AG09319 (cell line): Measurements from ENCODE around the gene GLP1R.

Source experiments
- DNase-seq: peaks from one replicate; pipeline ENCODE4 v3.0.0-alpha.2; 2010; ENCODE audit warnings: low read depth; ENCODE audit errors: extremely low read depth
- CTCF ChIP-seq: IDR thresholded peaks from 2 replicates; pipeline ENCODE4 v1.5.1; 2011; ENCODE audit warnings: low read depth, mild to moderate bottlenecking, inconsistent platforms, low read length, moderate library complexity

GLP1R gene

GRCh38 chr6:39009476-39009875 lies 39.1 kb upstream of the GLP1R start:
- no peak for TF ChIP-seq CTCF
- no peak for DNase-seq

- DNase-seq: no peak
- TF ChIP-seq CTCF: no peak
These were observed 31.6 kb upstream of the GLP1R start for GRCh38 chr6:39016839-39017546.

- no peak for DNase-seq
- no peak for TF ChIP-seq CTCF
These were observed 31.1 kb upstream of the GLP1R start for GRCh38 chr6:39017547-39017880.

- DNase-seq: no peak
- no peak for TF ChIP-seq CTCF
These were observed 30.5 kb upstream of the GLP1R start for GRCh38 chr6:39018103-39018502.

- no peak for DNase-seq
- TF ChIP-seq CTCF: no peak
These were observed 28.4 kb upstream of the GLP1R start for GRCh38 chr6:39020136-39020535.

GRCh38 chr6:39021041-39021440 lies 27.5 kb upstream of the GLP1R start:
- no peak for DNase-seq
- TF ChIP-seq CTCF: no peak

- DNase-seq: no peak
- no peak for TF ChIP-seq CTCF
These were observed 26.8 kb upstream of the GLP1R start for GRCh38 chr6:39021779-39022178.
